Measurements from ENCODE around the gene EIF5. TPM values are rescaled to one million over a fixed set of nuclear protein-coding genes. Genes with fewer than 3 reads are reported as not detected.

The EIF5 gene
- total and polyA plus RNA-seq, 2 of the 8 experiments (the other 6 are each of a cell fraction or from before 2014, with no cell fraction given), result 179 to 323 TPM

DNA sequence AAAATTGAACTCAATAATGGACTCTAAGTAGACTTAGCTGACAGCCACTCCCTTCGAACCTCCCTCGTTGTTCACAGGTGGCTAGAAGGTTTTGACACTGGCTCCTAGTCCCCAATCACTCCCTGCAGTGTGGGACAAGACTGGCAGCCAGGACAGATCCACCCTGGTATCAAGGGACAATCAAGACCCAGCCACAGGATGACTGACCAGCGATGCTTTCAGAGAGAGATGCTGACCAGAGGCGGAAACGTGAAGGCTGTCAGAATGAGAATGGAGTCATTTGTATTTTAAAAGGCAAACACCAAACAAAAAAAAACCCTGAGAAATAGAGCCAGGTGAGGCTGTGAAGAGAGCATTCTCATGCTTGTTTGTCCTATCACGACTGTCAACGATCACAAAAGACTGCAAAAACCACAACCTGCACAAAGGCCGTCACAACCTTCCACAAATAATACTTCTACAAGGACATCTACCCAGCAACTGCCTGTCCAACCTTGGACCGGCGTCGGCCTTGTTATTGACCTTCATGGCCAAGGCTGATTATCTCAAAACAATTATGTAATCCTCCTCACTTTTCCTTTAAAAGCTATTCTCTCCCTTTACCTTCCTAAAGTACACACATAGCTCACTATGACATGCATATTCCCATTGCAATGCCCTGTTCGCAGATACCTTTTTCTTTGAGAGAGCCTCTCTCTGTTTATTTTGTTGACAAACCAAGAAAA, 13.2 kb downstream of the EIF5 start:
- CTCF ChIA-PET (ENCODE audit: partially characterized antibody), result interaction anchor here (0.9 to 1.7 kb wide), 4 partner anchors 11 to 199 kb away, joined by 3 to 5 read pairs (median 3); no protein-coding TSS in a partner anchor
- POLR2A ChIA-PET (ENCODE audit: partially characterized antibody), result interaction anchor here (1.0 to 16.0 kb wide), 7 partner anchors 8 to 99 kb away, joined by 3 to 247 read pairs (median 26); partner anchors contain the start of gene EIF5

More for the DNA sequence above, 13.2 kb downstream of the EIF5 start:
- Histone ChIP-seq H2BK120ac (replicated peaks; ENCODE audit: low read depth, low read length) (no peak overlapping the region), H2AFZ (ENCODE audit: low read length) (no peak overlapping the region), H2BK12ac (ENCODE audit: low read depth, low read length) (no peak overlapping the region), H4K91ac (replicated peaks; ENCODE audit: insufficient read length, low read length) (no peak overlapping the region), H3K79me1 (ENCODE audit: low read depth, low read length) (no peaks in the 10 kb centered on the region), H2BK5ac (ENCODE audit: low read depth, low read length) (no peak overlapping the region), H4K5ac (ENCODE audit: insufficient read length, low read depth, low read length) (no peak overlapping the region), H3K79me2 (ENCODE audit: control insufficient read depth in 1 of 2, insufficient read depth in 2 of 2, low read length in 2 of 2) (no peaks in the 10 kb centered on the region), H4K20me1 (replicated peaks in 1 of 2; ENCODE audit: control insufficient read depth in 1 of 2, insufficient read depth in 2 of 2, low read length in 2 of 2) (peaks cover 0 to 2% of the 10 kb centered on the region in 2 experiments), H3K23me2 (ENCODE audit: low read depth, low read length) (no peaks in the 10 kb centered on the region), H2AK5ac (ENCODE audit: low read depth, low read length) (no peak overlapping the region), H3K36me3 (ENCODE audit: control insufficient read depth in 2 of 4, insufficient read depth in 4 of 4, low read length in 3 of 4) (peaks cover 2 to 29% (median 17%) of the 10 kb centered on the region in 4 experiments; a peak in 7 of 8 replicates), H3K18ac (ENCODE audit: extremely low read depth, low read length) (no peak overlapping the region), H3K9me3 (ENCODE audit: insufficient read depth in 2 of 2, low read depth in 1 of 2, low read length in 1 of 2) (no peaks in the 10 kb centered on the region), H3K4me2 (ENCODE audit: insufficient read depth in 1 of 2, low read depth in 2 of 2, low read length in 2 of 2) (peak overlapping the region in 1 of 2 experiments; percentile 45; a peak in 2 of 4 replicates), H3K9ac (replicated peaks in 1 of 4; ENCODE audit: extremely low read depth in 1 of 4, low read depth in 3 of 4, low read length in 3 of 4) (peak overlapping the region in 1 of 4 experiments; percentile 28; a peak in 1 of 7 replicates), H3K4me1 (replicated peaks in 1 of 4; ENCODE audit: control insufficient read depth in 3 of 4, insufficient read depth in 4 of 4, low read length in 3 of 4) (peaks cover 0 to 3% (median 0%) of the 10 kb centered on the region in 4 experiments; a peak in 6 of 7 replicates), H4K8ac (ENCODE audit: extremely low read depth, insufficient read depth, low read length) (no peak overlapping the region), H3K14ac (ENCODE audit: insufficient read length) (no peak overlapping the region), H3K27me3 (replicated peaks in 1 of 4; ENCODE audit: control insufficient read depth in 3 of 4, extremely low read depth in 1 of 4, insufficient read depth in 3 of 4, low read length in 3 of 4) (no peaks in the 10 kb centered on the region), H3K27ac (ENCODE audit: low read depth, low read length) (no peak overlapping the region), H2BK20ac (ENCODE audit: low read length) (peak overlapping the region; percentile 23; the same call in 1 of the 2 replicates), H3K56ac (replicated peaks; ENCODE audit: insufficient read length, low read depth, low read length) (no peak overlapping the region), H2BK15ac (ENCODE audit: low read length) (no peak overlapping the region), H3K4ac (replicated peaks; ENCODE audit: insufficient read length, low read depth, low read length) (no peak overlapping the region), H3K23ac (ENCODE audit: insufficient read length) (no peak overlapping the region), H3K4me3 (ENCODE audit: extremely low read depth in 1 of 4, insufficient read depth in 2 of 4, low read depth in 3 of 4, low read length in 4 of 4) (no peak overlapping the region)
- TF ChIP-seq, protein P1, sequence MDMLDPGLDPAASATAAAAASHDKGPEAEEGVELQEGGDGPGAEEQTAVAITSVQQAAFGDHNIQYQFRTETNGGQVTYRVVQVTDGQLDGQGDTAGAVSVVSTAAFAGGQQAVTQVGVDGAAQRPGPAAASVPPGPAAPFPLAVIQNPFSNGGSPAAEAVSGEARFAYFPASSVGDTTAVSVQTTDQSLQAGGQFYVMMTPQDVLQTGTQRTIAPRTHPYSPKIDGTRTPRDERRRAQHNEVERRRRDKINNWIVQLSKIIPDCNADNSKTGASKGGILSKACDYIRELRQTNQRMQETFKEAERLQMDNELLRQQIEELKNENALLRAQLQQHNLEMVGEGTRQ (IDR thresholded peaks at IDR 0.05; ENCODE audit: low read length), result no peak
- WGBS, 2 experiments (ENCODE audit: extremely low coverage in 1 of 2, insufficient coverage in 1 of 2, insufficient read length in 1 of 2, insufficient replicate concordance in 2 of 2, low coverage in 1 of 2, low lambda C conversion rate in 2 of 2, missing lambda C conversion rate in 1 of 2), result 56% methylated on average over 12 of the region's 12 CpGs; no CpG with 5 or more reads in 1 of the 2 experiments
- FAIRE-seq (no peak), DNase-seq (ENCODE audit: low read depth in 1 of 2, low spot score in 2 of 2) (no peak)
